K562 (cell line): ENCODE data around the gene P2RX1. TPM values are rescaled to one million over a fixed set of nuclear protein-coding genes. Genes with fewer than 3 reads are reported as not detected.

Experiments used
- ARID4B ChIP-seq: sonication (generic); formaldehyde crosslinking; IDR thresholded peaks from 2 replicates; pipeline ENCODE4 v1.8.0; 2022; ENCODE audit warnings: mild to moderate bottlenecking, missing genetic modification reagents
- CBFB ChIP-seq: sonication (generic); formaldehyde crosslinking; IDR thresholded peaks from 2 replicates; pipeline ENCODE4 v1.4.0; 2020; ENCODE audit warnings: mild to moderate bottlenecking, missing genetic modification reagents
- CBX5 ChIP-seq: IDR thresholded peaks from 2 replicates; pipeline ENCODE4 v1.6.1; 2014; ENCODE audit warnings: low read depth, borderline replicate concordance
- CREB3 ChIP-seq: fragments of 450-650 bp; conservative IDR thresholded peaks from 2 replicates; pipeline ENCODE4 v1.6.1; 2016; ENCODE audit warnings: missing genetic modification characterization, low read depth, mild to moderate bottlenecking, missing compliant biosample characterization, moderate library complexity
- FOXK1 ChIP-seq: sonication (generic); formaldehyde crosslinking; IDR thresholded peaks from 2 replicates; pipeline ENCODE4 v1.8.0; 2022; ENCODE audit warnings: missing genetic modification reagents, mild to moderate bottlenecking, borderline replicate concordance
- FUS ChIP-seq: fragments of 200-400 bp; formaldehyde crosslinking; optimal IDR thresholded peaks from 2 replicates; pipeline ENCODE3; 2017; ENCODE audit warnings: low read depth, low read length
- HDAC6 ChIP-seq: IDR thresholded peaks from 2 replicates; pipeline ENCODE4 v1.6.1; 2012; ENCODE audit warnings: low read depth, mild to moderate bottlenecking, control low read depth, inconsistent platforms, low read length, moderate library complexity
- HOXB6 ChIP-seq: fragments of 250-450 bp; sonication (Bioruptor Pico); IDR thresholded peaks from 2 replicates; pipeline ENCODE4 v1.5.1; 2022; ENCODE audit warnings: mild to moderate bottlenecking, borderline replicate concordance
- KDM5B ChIP-seq: fragments of 200-600 bp; sonication (generic); IDR thresholded peaks from 2 replicates; pipeline ENCODE4 v1.6.1; 2012; ENCODE audit warnings: low read depth, mild to moderate bottlenecking, moderate library complexity, low read length, control low read depth, inconsistent platforms; ENCODE audit not compliant: insufficient replicate concordance
- KLF6 ChIP-seq: fragments of 250-450 bp; sonication (Bioruptor Pico); IDR thresholded peaks from 2 replicates; pipeline ENCODE4 v1.4.0; 2020; ENCODE audit warnings: mild to moderate bottlenecking, moderate library complexity, borderline replicate concordance
- MCM2 ChIP-seq: fragments of 450-650 bp; IDR thresholded peaks from 2 replicates; pipeline ENCODE4 v1.6.1; 2017; ENCODE audit warnings: low read depth, mild to moderate bottlenecking
- MCM3 ChIP-seq: fragments of 450-650 bp; IDR thresholded peaks from 2 replicates; pipeline ENCODE4 v1.6.1; 2016
- MEF2D ChIP-seq: conservative IDR thresholded peaks from 2 replicates; pipeline ENCODE4 v1.6.1; 2016; ENCODE audit warnings: low read depth, missing genetic modification characterization, missing compliant biosample characterization
- MNT ChIP-seq, 2 experiments: fragments of 450-650 bp; conservative IDR thresholded peaks; 2 replicates each; pipeline ENCODE4 v1.6.1; 2017; ENCODE audit warnings: mild to moderate bottlenecking in 2 of 2, moderate library complexity in 2 of 2
- MTA3 ChIP-seq: fragments of 450-650 bp; formaldehyde crosslinking; IDR thresholded peaks from 2 replicates; pipeline ENCODE4 v1.6.1; 2017; ENCODE audit warnings: mild to moderate bottlenecking, borderline replicate concordance
- OTX1 ChIP-seq: fragments of 450-650 bp; formaldehyde crosslinking; IDR thresholded peaks from 2 replicates; pipeline ENCODE4 v1.4.0; 2022; ENCODE audit warnings: mild to moderate bottlenecking
- ZNF512 ChIP-seq: IDR thresholded peaks from 2 replicates; pipeline ENCODE4 v1.6.1; 2016; ENCODE audit warnings: missing genetic modification characterization, missing compliant biosample characterization
- ZNF699 ChIP-seq: fragments of 250-450 bp; sonication (Bioruptor Pico); IDR thresholded peaks from 2 replicates; pipeline ENCODE4 v1.8.0; 2021; ENCODE audit warnings: mild to moderate bottlenecking, moderate library complexity; ENCODE audit not compliant: insufficient replicate concordance
- polyA plus RNA-seq, 8 experiments: library from polyadenylated mRNA; depleted of rRNA in 4 of 8; stranded (reverse) in 5 of 8; unstranded in 3 of 8; fragments of >200 nt; fragmentation: Nextera tagmentation in 2 of 8; fragmentation: Illumina TruSeq in 1 of 8; extraction: Ambion mirVana in 2 of 8; extraction: Trizol in 1 of 8; gene quantifications; 2 replicates each; pipeline versions ENCODE4 v1.2.1 to v1.2.3, GENCODE V29; 2011 to 2014; ENCODE audit warnings: inconsistent platforms in 1 of 8, missing spikeins in 1 of 8
- total RNA-seq, 7 experiments: library from RNA; depleted of rRNA in 6 of 7; stranded (reverse); fragments of >200 nt in 6 of 7; fragmentation: Illumina TruSeq in 2 of 7; extraction: Trizol in 2 of 7; gene quantifications; 2 replicates each; pipeline versions ENCODE4 v1.2.1 to v1.2.3, GENCODE V29; 2011 to 2021; ENCODE audit warnings: low replicate concordance in 1 of 7

Gene P2RX1
- total and polyA plus RNA-seq, 9 of the 15 experiments (the other 6 are each of a cell fraction or from before 2014, with no cell fraction given) = 0.27 to 20.3 (median 10.3) TPM

GRCh38 chr17:3892095-3892998 lies 23.9 kb downstream of the P2RX1 start (continued):
- TF ChIP-seq MNT (conservative IDR thresholded peaks at IDR 0.05) (peak; percentile 94 to 96), ZNF512 (tag) (no peak), CBFB (CRISPR knock-in tag) (no peak), CREB3 (no peak), MEF2D (tag) (no peak), KDM5B (no peak), MCM2 (no peak), ARID4B (CRISPR knock-in tag) (peak; percentile 66; the same call in 1 of the 2 replicates), CBX5 (no peak), HOXB6 (CRISPR knock-in tag) (no peak), MTA3 (no peak), HDAC6 (no peak), OTX1 (CRISPR knock-in tag) (0 out of 2 replicates have a peak, but pooled peaks have one; percentile 9), MCM3 (no peak), FOXK1 (CRISPR knock-in tag) (no peak), KLF6 (CRISPR knock-in tag) (no peak), FUS (peak; percentile 23), ZNF699 (CRISPR knock-in tag) (no peak)
